DMS114 treated with DMSO at 0.1 percent for 48 hours (cell line): ENCODE measurements around the gene TCEA2.
"Not testable (repeated sequence)": the region's sequence is repeated elsewhere in the genome, so short reads cannot be mapped to it uniquely, and the experiment has no call there.

Source experiments
- DNase-seq: peaks from one replicate; lab custom pipeline; 2025; ENCODE audit not compliant: unreplicated experiment; lab: John Stamatoyannopoulos, UW

TCEA2 gene

DNA sequence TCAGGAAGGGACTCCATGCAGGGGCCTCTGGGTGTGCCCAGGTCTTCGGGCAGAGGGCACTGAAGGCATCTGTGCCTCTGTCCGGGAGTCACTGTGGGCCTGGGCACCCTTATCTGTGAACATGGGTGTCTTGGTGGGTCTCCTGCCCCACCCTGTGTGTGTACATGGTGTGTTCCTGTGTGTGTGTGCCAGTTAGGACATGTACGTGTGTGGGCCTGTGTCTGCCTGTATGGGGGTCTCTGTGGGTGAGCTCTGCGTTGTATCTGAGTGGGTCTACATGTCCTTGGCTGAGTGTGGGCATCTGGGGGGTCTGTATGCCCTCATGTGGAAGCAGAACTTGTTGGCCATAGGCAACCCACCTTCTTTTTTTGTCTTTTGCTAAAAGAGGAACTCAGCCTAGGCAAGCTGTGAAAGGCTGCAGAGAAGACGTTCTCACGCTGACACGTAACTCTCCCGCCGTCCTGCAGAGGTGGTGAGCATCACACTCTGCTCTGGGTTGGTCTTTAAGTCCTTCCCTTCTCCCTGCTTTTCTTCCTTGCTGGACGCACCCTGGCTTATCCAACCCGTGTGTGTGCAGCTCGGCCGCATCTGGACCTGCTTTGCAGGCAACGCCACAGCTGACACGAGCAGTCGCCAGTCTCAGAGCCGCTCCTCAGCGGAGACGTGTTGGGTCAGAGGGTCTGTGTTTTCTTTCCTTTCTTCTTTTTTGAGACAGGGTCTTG, 44.9 kb downstream of the TCEA2 start:
- DNase-seq, result no peak

DNA sequence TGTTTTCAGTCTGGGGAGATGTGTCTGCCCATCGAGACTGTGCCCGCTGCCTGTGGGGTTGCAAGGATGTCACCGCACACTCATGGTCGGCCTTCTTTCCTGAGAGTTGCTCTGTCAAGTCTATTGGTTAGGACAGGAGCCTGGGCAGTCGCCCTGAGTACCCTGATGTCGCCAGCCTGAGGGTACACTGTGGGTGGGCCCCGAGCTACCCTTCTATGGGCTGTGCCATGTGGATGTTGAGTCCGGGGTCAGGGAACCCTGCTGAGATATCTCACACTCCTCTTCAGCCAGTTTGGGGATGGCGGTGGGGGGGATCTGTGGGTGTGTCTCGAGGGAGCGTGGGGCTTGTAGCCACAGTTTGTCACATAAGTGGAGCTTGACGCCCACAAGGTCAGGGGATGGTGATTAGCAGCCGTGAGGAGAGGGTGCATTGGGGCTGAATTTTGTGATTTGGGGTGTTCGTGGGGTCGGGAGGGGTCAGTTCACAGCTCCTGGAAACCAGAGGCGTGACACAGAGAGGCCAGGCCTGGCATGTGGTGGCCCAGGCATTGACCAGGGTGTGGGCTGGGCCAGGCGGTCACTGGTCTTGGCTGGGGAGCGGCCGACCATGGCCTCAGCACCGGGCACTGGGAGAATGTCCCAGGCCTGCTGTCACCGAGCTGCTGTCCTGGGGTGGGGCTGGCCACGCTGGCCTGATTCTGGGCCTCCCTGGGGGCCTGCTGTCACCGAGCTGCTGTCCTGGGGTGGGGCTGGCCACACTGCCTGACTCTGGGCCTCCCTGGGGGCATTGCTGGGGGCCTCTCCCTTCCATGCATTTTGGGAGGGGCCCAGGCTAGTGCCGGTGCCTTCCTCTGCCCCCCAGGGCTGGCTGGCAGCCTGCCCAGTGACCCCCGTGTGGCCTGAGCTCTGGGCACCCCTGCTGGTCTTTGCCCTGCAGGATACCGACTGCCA, 46.0 kb downstream of the TCEA2 start:
- no peak for DNase-seq

DNA sequence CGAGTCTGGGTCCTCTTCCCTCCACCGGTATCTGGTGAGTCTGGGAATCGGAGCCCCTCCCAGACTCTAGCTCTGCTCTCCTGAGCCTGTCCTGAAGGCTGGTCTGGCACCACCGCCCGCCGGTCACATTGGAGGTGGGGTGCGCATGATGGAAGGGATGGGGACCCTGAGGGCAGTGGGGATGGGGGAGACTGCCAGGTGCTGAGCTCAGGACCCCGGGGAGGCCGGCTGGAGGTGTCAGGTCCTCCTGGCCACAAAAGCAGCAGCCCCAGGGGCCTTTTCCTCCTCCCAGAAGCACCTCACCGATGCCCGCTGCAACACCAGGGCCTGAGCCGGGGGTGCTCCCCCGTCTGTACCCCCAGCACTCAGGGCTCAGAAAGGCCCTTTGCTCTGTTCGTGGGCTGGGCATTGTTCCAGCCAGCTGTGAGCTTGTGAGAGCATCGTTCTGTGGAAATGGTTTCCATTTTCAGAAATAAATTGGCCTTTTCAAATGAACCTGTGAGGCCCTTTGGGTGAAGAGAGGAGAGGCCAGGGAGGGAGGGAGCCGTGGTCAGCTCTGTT, 46.9 kb downstream of the TCEA2 start:
- no peak for DNase-seq

DNA sequence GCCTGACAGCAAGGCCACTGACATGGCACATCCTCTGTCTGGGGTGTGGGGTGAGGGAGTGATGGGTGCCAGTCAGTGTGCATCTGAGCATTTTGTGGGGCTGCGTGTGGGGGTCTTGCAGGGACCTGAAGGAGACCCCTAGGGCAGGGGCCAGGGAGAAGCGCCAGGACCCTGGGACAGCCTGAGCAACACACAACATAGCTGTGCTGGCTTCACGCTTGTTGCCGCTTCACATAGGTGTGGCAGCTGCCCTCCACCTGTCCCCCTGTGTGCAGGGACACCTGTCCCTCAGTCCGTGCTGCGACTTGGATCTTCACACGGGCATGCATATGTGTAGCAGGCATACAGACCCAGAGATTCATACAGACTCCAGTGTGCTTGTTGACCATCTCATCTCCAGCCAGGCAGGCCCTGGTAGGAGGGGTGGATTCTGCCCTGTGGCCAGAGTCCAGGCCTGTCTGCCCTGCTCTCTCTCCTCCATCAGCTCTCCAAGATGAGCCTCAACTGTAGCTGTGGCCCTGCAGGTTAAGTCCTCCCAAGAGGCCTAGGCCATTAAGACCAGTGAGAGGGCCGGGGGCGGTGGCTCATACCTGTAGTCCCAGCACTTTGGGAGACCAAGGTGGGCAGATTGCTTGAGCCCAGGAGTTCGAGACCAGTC, 47.5 kb downstream of the TCEA2 start:
- DNase-seq, result no peak

DNA sequence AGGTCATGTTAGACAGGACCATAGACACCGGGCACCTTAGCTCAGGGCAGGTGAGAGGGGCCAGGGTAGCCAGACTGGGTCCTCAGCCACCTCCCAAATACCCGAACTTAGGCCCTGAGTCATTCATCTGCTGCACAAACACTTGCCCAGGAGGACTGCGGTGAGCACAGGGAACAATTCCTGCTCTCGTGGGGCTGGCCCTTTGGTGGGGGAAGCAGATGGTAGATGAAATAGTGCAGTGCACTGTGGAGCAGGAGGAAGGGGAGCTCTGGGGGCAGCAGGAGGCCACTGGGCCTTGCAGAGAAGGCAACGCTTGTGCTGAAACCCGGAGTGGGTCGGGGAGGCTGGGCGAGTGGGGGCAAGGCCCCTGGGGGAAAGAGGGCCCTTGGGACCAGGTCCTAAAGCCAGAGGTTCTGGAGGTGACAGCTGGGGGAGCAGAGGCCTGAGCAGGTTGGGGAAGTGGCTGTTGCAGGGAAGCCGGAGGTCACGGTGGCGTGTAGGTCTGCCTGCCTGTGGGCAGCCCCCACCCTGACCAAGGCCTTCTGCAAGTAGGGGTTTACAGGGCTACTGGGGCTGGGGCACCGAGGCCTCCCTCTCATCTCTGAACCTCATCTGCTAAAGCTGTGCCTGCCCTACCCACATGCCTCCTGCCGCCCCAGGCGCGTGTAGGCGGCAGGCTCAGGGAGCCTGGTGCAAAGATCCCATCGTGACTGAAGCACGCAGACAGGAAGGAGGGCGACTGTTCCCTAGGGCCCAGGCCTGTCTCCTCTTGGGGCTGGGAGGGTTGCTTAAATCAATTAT, 49.0 kb downstream of the TCEA2 start:
- no peak for DNase-seq

DNA sequence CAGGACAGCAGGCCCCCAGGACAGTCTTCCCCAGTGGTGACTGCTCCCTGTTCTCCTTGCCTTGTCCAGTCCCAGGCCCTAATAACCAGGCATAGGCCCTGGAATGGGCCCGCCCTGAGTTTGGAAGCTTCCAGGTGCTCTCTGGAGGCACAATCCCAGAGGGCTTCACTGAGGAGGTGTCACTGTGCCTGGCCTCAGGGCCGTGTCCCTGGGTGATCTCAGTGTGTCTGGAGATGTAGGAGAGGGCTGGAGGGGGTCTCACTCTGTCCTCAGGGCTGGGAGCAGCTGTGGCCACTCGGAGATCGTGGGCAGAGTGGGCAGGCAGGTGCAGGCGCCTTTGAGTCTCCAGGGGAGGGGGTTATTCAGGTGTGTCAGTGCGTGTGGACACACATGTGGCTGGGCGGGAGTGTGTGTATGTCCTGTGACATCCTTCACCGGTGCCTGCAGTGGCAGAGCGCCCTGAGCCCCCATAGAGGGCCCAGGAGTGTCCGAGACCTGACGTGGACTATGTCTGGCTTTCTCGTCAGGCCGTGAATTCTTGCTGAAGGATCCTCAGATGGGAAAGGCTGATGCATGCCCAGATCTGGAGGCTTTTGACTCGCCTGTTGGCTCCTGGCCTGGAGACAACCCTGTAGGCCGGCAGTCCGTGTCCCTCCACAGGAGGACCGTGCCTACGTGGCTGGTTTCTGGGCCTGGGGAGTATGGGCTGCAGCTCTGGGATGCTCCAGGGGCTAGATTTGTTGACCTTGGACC, 49.9 kb downstream of the TCEA2 start:
- DNase-seq, result no peak

DNA sequence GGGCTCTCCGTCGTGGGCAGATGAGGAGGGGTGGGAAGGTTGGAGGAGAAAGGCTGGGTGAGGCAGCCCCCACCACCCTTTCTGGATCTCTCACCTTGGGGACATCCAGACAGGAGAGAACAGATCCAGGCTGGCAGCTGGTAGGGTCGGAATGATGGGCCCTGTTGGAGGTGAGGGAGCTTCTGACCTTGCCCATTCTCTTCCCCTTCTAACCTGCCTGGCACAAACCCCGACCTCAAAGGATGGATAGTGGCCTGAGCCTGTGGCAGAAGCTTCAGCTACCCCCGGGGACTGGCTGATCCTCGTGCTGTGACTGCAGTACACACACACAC, 50.4 kb downstream of the TCEA2 start:
- no peak for DNase-seq

DNA sequence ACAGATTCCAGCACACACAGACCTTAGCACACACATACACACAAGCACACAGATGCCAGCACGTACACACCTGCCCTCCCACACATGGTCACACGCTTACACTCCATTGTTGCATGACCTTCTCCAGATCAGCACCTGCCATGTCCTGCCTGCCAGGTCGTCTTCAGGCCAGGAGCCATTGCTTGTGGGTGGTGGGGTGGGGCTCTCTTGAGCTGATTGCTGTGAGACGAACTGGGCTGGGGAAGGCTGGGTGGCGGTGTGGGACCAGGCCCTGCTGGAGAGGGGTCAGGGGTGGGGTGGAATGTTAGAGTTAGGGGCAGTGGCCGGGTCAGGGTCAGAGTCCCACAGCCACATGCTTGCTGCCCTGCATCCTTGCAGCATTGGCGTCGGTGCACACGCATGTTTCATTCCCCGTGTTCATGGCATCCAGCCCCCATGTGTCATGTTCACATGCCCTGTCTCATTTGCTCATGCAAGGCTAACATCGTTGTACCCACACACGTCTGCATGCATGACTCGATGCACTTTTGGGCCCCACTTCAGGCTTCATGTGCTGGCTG, 50.9 kb downstream of the TCEA2 start:
- no peak for DNase-seq

DNA sequence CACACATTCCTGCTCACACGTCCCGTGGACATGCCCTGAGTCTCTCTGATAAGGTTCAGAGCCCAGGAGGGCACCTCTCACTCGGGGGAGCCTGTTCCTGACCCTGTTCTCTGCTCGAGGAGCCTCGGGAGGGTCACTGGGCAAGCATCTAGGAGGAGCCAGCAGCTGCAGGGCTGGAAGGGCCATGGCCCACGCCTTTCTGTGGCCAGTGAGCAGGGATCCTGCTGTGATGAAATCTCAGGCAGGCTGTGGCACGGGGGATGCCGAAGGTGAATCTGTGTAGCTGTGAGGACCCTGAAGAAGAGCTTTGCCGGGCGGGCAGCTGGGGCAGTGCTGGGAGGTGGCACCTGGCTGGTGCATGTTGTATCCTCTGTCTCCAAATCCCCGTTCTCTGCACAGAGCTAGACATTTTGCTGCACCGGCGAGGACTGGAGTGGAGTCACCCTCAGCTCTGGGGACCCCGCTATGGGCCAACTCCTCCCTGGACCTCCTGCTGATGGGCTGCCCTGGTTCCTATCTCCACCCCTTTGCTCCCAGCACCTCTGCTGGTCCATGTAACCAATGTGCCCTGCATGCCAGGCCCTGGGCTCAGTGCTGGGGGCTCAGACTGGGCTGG, 51.5 kb downstream of the TCEA2 start:
- no peak for DNase-seq

DNA sequence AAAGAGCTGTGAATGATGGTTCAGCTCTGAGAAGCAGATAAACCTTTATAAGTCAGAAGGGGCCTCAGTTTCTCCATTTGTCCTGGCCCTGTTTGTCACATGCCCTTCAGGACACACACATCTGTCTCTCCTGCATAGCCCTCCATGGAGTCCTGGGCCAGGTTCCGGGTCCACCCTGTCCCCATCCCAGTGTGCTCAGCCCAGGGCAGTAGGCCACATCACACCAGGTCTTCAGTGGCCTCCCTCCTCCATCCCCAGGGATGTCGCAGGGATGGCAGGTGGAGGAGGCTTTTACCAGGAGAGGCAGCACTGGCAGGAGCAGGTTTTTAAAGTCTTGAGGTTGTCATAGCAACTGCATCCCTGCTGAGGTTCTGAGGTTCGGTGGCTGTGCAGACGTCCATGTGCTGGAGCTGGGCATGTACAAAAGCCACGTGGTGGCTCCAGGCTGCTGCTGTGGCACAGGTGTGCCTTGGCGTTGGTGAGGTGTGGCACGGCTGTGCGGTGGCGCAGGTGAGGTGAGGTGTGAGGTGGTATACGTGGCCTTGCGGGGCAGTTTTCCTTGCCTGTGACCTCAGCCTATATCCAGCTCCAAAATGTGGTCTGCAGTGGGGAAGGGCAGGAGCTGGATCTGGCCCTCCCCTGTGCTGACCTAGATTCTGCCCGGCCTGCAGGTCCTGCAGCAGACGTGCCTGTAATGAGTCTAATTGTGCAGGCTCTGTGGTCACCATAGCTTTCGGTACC, 52.3 kb downstream of the TCEA2 start:
- no peak for DNase-seq

DNA sequence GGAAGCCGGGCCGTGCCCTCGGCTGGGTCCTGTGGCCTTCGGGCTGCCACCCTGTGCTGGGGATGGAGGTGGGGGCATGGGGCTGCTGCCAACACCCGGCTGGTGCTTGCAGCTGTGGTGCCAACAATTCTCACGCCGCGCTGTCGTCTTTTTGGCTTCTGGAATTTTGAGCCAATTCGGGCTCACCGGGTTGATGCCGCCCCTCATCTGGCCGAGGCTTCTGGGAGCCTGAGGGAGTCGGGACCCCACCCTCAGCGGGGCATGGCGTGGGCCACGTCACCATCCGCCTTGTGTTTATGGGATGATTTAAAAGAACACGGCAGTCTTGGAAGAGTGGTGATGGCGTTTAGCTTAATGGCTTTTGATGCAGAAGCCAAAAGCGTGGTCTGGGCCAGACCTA, 53.0 kb downstream of the TCEA2 start:
- DNase-seq, result no peak

DNA sequence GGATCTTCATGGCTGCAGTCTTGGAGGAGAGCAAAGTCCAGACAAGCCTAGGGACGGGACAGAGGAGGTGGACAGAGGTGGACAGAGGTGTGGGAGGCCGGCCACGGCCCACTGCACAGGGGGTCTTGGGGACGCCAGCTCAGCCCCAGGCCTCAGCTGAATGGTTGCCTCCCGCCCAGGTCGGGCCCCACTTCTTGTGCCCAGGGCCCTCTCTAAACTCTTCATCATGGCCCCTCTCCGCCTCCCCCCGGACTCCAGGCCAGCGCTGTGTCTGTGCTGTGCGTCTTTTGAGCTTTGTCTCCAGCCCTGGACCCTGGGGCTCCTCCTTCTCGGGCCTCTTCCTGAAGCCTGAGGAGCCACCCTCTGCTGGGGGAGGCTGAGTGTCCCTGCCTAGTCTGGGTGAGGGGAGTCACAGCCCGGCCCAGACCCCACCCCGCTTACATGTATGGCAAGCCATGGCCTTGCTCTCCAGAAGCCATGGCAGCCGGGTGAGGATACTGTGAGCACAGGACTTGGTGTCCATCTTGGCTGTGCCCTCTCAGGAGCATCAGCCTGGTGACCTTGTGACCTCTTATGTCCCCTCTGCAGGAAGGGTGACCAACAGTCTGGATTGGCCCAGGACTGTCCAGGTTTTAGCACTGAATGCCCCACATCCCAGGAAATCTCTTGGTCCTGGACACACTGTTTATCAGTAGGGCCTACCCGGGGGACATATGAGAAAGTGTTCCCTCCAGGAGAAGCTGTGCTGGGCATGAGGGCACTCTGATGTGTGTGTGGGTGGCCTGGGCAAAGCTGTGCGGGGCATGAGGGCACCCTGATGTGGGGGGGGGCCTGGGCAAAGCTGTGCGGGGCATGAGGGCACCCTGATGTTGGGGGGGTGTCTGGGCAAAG, 53.8 kb downstream of the TCEA2 start:
- no peak for DNase-seq

DNA sequence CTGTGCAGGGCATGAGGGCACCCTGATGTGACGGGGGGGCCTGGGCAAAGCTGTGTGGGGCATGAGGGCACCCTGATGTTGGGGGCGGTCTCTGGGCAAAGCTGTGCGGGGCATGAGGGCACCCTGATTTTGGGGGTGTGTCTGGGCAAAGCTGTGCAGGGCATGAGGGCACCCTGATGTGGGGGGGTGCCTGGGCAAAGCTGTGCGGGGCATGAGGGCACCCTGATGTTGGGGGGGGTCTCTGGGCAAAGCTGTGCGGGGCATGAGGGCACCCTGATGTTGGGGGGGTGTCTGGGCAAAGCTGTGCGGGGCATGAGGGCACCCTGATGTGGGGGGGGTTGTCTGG, 54.4 kb downstream of the TCEA2 start:
- not testable (repeated sequence) for DNase-seq

DNA sequence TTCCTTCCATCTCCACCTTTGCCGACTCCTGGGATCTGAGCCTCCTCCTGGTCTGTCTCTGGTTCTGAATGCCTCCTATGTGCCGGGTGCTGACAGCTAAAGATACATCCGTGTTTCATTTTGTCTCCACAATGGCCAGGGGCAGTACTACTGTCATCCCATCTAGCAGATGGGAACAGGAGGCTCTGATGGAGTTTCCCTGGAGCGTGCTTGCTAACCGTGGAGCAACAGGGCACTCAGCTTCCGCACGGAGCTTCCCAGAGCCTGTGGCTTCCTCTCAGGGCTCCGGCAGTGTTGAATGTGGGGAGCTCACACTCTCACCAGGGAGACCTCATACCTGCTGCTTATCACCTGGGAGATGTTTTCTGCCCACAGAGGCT, 56.3 kb downstream of the TCEA2 start:
- DNase-seq, result no peak

DNA sequence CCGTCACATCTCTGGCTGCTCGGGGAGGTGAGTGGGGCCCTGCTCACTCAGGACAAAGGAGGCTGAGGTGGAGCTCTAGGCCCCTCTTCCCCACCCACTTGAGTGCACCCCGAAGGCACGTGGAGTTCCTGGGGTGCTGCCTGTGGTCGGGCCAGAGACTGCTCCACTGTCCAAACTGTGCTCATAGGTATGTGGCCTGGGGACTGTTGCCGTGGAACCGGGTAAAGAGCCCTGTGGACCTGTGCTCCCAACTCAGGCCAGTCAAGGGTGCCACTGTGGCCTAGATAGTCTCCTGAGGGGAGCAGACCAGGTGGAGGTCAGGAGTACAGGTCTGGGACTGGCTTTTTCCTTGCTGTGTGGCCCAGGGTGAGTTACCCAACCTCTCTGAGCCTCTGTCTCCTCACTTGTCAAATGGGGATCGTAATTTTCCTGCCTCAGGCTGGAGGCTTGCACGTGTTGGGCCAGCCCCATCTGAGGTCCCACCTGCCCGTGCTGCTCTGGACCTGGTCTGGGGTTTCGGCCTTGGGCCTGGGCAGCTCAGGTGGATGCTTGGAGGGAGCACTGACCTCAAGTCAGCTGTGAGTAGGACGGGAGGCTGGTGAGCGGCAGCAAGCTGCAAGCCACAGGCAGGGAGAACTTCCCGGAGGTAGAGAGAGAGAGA, 56.8 kb downstream of the TCEA2 start:
- DNase-seq, result no peak

DNA sequence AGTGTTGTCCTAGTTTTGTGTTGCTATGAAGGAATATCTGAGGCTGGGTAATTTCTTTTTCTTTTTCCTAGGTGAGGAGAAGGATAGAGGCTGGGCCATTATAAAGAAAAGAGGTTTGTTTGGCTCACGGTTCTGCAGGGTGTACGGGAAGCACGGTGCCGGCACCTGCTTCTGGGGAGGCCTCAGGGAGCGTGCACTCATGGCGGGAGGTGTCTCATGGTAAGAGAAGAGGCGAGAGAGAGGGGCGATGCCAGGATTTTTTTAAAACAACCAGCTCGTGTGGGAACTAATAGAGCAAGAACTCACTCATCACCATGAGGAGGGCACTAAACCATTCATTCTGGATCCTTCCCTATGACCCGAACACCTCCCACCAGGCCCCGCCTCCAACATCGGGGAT, 58.6 kb downstream of the TCEA2 start:
- DNase-seq, result no peak
